Measurements from ENCODE around the gene CCDC197.

GRCh38 chr14:94031161-94031882 lies 34.2 kb downstream of the CCDC197 start:
- no peak for TF ChIP-seq EZH2 (IDR thresholded peaks at IDR 0.05; ENCODE audit: borderline replicate concordance, low read length)
- TF ChIP-seq CTCF (IDR thresholded peaks at IDR 0.05; ENCODE audit: low read length): no peak

Data from OCI-LY1 (cell line).